Caco-2 (cell line): Measurements from ENCODE around the gene LRFN4. TPM values are rescaled to one million over a fixed set of nuclear protein-coding genes. Genes with fewer than 3 reads are reported as not detected.

ENCODE experiments used
- BruUV-seq: library from RNA; stranded (reverse); fragments of 400-500 nt; replicated peaks from 2 replicates; lab custom pipeline; 2021; lab: Mats Ljungman, UMichigan
- CTCF ChIA-PET: fragments of 300-600 bp; sonication (Branson Sonifier 250); formaldehyde crosslinking; loops from one replicate; lab custom pipeline; 2022; ENCODE audit warnings: antibody characterized with exemption; lab: Charles Lee
- POLR2A ChIA-PET: fragments of 300-600 bp; sonication (Branson Sonifier 250); formaldehyde crosslinking; loops from one replicate; lab custom pipeline; 2022; ENCODE audit warnings: antibody characterized with exemption; lab: Charles Lee
- DNase-seq, 2 experiments: peaks; one replicate each; pipeline versions ENCODE4 v3.0.0 to v3.0.0-alpha.2; 2020 to 2022
- H3K27me3 ChIP-seq: replicated peaks from 2 replicates; pipeline ENCODE4 v1.6.0; 2011; ENCODE audit warnings: low read length; ENCODE audit not compliant: control insufficient read depth, insufficient read depth
- H3K36me3 ChIP-seq: 2 replicates; pipeline ENCODE4 v1.5.1; 2011; ENCODE audit warnings: low read length; ENCODE audit not compliant: control insufficient read depth, insufficient read depth
- H3K4me1 ChIP-seq: fragments of 250-450 bp; sonication (Bioruptor Pico); 2 replicates; pipeline ENCODE4 v1.5.1; 2020; ENCODE audit warnings: mild to moderate bottlenecking
- H3K4me3 ChIP-seq: 2 replicates; pipeline ENCODE4 v1.5.1; 2011; ENCODE audit warnings: low read depth, mild to moderate bottlenecking, control low read depth, low read length
- H3K9me3 ChIP-seq: fragments of 250-450 bp; sonication (Bioruptor Pico); 2 replicates; pipeline ENCODE4 v1.5.1; 2020; ENCODE audit warnings: mild to moderate bottlenecking, moderate library complexity
- H3K27ac Mint-ChIP-seq: one replicate; pipeline ENCODE4 v1.8.0; 2022; ENCODE audit warnings: mixed read lengths; ENCODE audit not compliant: unreplicated experiment
- H3K27me3 Mint-ChIP-seq: one replicate; pipeline ENCODE4 v1.8.0; 2022; ENCODE audit warnings: mixed read lengths; ENCODE audit not compliant: insufficient read depth, unreplicated experiment
- H3K36me3 Mint-ChIP-seq: one replicate; pipeline ENCODE4 v1.8.0; 2022; ENCODE audit warnings: mild to moderate bottlenecking, mixed read lengths; ENCODE audit not compliant: insufficient read depth, unreplicated experiment
- H3K4me1 Mint-ChIP-seq: one replicate; pipeline ENCODE4 v1.8.0; 2022; ENCODE audit warnings: low read depth, mixed read lengths; ENCODE audit not compliant: unreplicated experiment
- H3K4me3 Mint-ChIP-seq: one replicate; pipeline ENCODE4 v1.8.0; 2022; ENCODE audit warnings: mild to moderate bottlenecking, moderate library complexity, mixed read lengths; ENCODE audit not compliant: unreplicated experiment
- H3K9me3 Mint-ChIP-seq: one replicate; pipeline ENCODE4 v1.8.0; 2022; ENCODE audit warnings: mixed read lengths; ENCODE audit not compliant: unreplicated experiment
- CTCF ChIP-seq, 2 experiments: fragments of 200-600 bp in 1 of 2; IDR thresholded peaks; 1 replicate in 1 of 2; 2 replicates in 1 of 2; pipeline versions ENCODE4 v1.5.1 to v1.8.0; 2011 to 2022; ENCODE audit warnings: antibody characterized with exemption in 1 of 2, control low read depth in 1 of 2, inconsistent platforms in 1 of 2, low read depth in 1 of 2, low read length in 1 of 2, mild to moderate bottlenecking in 1 of 2, moderate library complexity in 1 of 2; ENCODE audit not compliant: insufficient read depth in 1 of 2, severe bottlenecking in 1 of 2, unreplicated experiment in 1 of 2
- intact Hi-C: fragments of 100-400 bp; cut with micrococcal nuclease; formaldehyde crosslinking; loops from one replicate; pipeline ENCODE4 v1.10.0; 2022; ENCODE audit not compliant: unreplicated experiment
- total RNA-seq: library from RNA; stranded (reverse); gene quantifications from 2 replicates; pipeline ENCODE4 v1.2.3, GENCODE V29; 2022

Gene LRFN4
- total RNA-seq, 1 experiment from 2014 or later = 14.1 TPM

GRCh38 chr11:66904981-66905521 lies 48.2 kb downstream of the LRFN4 start:
- no TSS peak for BruUV-seq
- H3K4me1 Mint-ChIP-seq = peaks cover 7% of the 10 kb centered on the region
- Histone ChIP-seq H3K4me3 (no peak overlapping the region), H3K4me1 (peaks cover 13% of the 10 kb centered on the region), H3K27me3 (no peaks in the 10 kb centered on the region), H3K36me3 (no peaks in the 10 kb centered on the region), H3K9me3 (no peaks in the 10 kb centered on the region)
- ChIA-PET POLR2A (no interaction called here), CTCF (no interaction called here)
- no peaks in the 10 kb centered on the region for H3K27me3 Mint-ChIP-seq
- no peak for DNase-seq
- H3K4me3 Mint-ChIP-seq = no peak overlapping the region
- no peaks in the 10 kb centered on the region for H3K9me3 Mint-ChIP-seq
- TF ChIP-seq CTCF (IDR thresholded peaks at IDR 0.05; ENCODE audit: insufficient read depth in 1 of 2, low read depth in 1 of 2, low read length in 1 of 2, severe bottlenecking in 1 of 2, unreplicated experiment in 1 of 2) = no peak
- H3K27ac Mint-ChIP-seq = peak overlapping the region; percentile 38
- no peaks in the 10 kb centered on the region for H3K36me3 Mint-ChIP-seq
- intact Hi-C loops = no loop called here

GRCh38 chr11:66905631-66906030 lies 48.8 kb downstream of the LRFN4 start:
- no peaks in the 10 kb centered on the region for H3K9me3 ChIP-seq
- H3K4me1 ChIP-seq = peaks cover 13% of the 10 kb centered on the region
- BruUV-seq = no TSS peak
- no peaks in the 10 kb centered on the region for H3K9me3 Mint-ChIP-seq
- H3K27ac Mint-ChIP-seq = no peak overlapping the region
- DNase-seq = no peak
- no peak for TF ChIP-seq CTCF (IDR thresholded peaks at IDR 0.05; ENCODE audit: insufficient read depth in 1 of 2, low read depth in 1 of 2, low read length in 1 of 2, severe bottlenecking in 1 of 2, unreplicated experiment in 1 of 2)
- intact Hi-C loops = no loop called here
- H3K36me3 ChIP-seq = no peaks in the 10 kb centered on the region
- ChIA-PET CTCF (no interaction called here), POLR2A (no interaction called here)
- H3K27me3 ChIP-seq = no peaks in the 10 kb centered on the region
- H3K27me3 Mint-ChIP-seq = no peaks in the 10 kb centered on the region
- H3K4me3 Mint-ChIP-seq = no peak overlapping the region
- peaks cover 7% of the 10 kb centered on the region for H3K4me1 Mint-ChIP-seq
- H3K4me3 ChIP-seq = no peak overlapping the region
- H3K36me3 Mint-ChIP-seq = no peaks in the 10 kb centered on the region

GRCh38 chr11:66906061-66906733 lies 49.3 kb downstream of the LRFN4 start:
- DNase-seq = no peak
- ChIA-PET CTCF (no interaction called here), POLR2A (interaction anchor here (0.6 kb wide), 1 partner anchor 440 kb away, joined by 9 read pairs; no protein-coding TSS in a partner anchor)
- Histone ChIP-seq H3K4me1 (peaks cover 13% of the 10 kb centered on the region), H3K4me3 (no peak overlapping the region), H3K9me3 (no peaks in the 10 kb centered on the region), H3K27me3 (no peaks in the 10 kb centered on the region), H3K36me3 (no peaks in the 10 kb centered on the region)
- TF ChIP-seq CTCF (IDR thresholded peaks at IDR 0.05; ENCODE audit: insufficient read depth in 1 of 2, low read depth in 1 of 2, low read length in 1 of 2, severe bottlenecking in 1 of 2, unreplicated experiment in 1 of 2) = no peak
- Mint-ChIP-seq H3K4me1 (peaks cover 7% of the 10 kb centered on the region), H3K27ac (no peak overlapping the region), H3K36me3 (no peaks in the 10 kb centered on the region), H3K4me3 (no peak overlapping the region), H3K9me3 (no peaks in the 10 kb centered on the region), H3K27me3 (no peaks in the 10 kb centered on the region)
- intact Hi-C loops = no loop called here
- BruUV-seq = no TSS peak
